Gastroesophageal sphincter (tissue), 3 donors: ENCODE data around the gene ZNF416.

ENCODE experiments used
- CTCF ChIP-seq, 4 experiments: fragments of 200-600 bp in 2 of 4; fragments of 450-650 bp in 2 of 4; sonication (generic) in 1 of 4; IDR thresholded peaks; one replicate each; pipeline ENCODE4 v1.5.1; 2017 to 2019; ENCODE audit warnings: antibody characterized with exemption in 4 of 4, mild to moderate bottlenecking in 2 of 4, moderate library complexity in 2 of 4
- EP300 ChIP-seq: sonication (generic); formaldehyde crosslinking; IDR thresholded peaks from one replicate; pipeline ENCODE4 v1.6.1; 2017; ENCODE audit warnings: antibody characterized with exemption, mild to moderate bottlenecking
- POLR2A ChIP-seq, 2 donors: fragments of 450-650 bp; IDR thresholded peaks; one replicate each; pipeline ENCODE4 v1.6.1; 2017; ENCODE audit warnings: antibody characterized with exemption in 2 of 2, mild to moderate bottlenecking in 2 of 2, moderate library complexity in 1 of 2
- POLR2AphosphoS5 ChIP-seq: sonication (generic); formaldehyde crosslinking; IDR thresholded peaks from one replicate; pipeline ENCODE4 v1.6.1; 2017; ENCODE audit warnings: antibody characterized with exemption

DNA sequence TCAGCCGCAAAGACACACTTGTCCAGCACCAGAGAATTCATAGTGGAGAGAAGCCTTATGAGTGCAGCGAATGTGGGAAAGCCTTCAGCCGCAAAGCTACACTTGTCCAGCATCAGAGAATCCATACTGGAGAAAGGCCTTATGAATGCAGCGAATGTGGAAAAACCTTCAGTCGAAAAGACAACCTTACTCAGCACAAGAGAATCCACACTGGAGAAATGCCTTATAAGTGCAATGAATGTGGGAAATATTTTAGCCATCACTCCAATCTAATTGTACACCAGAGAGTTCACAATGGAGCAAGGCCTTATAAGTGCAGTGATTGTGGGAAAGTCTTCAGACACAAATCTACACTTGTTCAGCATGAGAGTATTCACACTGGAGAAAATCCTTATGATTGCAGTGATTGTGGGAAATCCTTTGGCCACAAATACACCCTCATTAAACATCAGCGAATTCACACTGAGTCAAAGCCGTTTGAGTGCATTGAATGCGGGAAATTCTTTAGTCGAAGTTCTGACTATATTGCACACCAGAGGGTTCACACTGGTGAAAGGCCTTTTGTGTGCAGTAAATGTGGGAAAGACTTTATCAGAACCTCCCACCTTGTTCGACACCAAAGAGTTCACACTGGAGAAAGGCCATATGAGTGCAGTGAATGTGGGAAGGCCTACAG is 42.1 kb upstream of the ZNF416 start:
- no peak for TF ChIP-seq EP300
- TF ChIP-seq CTCF (IDR thresholded peaks at IDR 0.05), result no peak
- no peak for TF ChIP-seq POLR2AphosphoS5
- no peak for TF ChIP-seq POLR2A (IDR thresholded peaks at IDR 0.05)
